NAMALWA (cell line): Measurements from ENCODE around the gene PDE4D.

Experiments used
- DNase-seq: peaks from one replicate; pipeline ENCODE4 v3.0.0-alpha.2; 2015; ENCODE audit warnings: low spot score

Gene PDE4D

DNA sequence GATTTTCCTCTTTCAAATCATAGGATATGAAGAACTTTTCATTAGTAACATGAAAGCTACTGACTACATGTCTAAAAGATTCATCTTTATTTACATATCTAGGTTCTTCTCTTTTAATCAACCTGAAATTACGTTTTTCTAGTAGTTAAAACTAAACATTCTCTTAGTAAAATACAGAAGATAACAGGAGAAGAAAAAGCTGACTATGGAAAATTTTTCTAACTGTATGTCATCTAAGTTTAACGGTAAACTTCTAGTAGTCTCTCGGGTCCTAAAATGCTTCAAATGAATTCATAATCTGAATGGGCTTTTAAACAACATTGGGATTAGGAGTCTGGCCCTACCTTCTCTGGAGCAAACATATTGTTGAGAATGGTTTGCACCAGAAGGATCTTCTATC is 151.9 kb downstream of the PDE4D start:
- no peak for DNase-seq

DNA sequence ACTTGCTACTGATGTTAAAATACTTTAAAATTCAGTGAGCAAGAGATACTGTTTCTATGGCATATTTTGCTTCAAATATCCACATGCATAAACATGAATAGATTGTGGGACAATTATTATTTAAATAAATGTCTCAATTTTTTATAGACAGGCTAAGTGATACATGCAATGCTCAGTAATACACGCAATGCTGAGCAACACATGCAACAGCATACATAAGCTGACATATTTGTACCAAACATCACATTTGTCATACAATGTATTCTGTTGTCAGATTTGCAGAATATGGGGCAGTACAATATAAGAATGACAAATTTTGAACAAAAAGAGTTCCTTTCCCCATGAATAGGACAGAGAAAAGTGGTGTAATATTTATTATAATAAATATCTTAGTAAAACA is 155.5 kb downstream of the PDE4D start:
- DNase-seq: no peak

DNA sequence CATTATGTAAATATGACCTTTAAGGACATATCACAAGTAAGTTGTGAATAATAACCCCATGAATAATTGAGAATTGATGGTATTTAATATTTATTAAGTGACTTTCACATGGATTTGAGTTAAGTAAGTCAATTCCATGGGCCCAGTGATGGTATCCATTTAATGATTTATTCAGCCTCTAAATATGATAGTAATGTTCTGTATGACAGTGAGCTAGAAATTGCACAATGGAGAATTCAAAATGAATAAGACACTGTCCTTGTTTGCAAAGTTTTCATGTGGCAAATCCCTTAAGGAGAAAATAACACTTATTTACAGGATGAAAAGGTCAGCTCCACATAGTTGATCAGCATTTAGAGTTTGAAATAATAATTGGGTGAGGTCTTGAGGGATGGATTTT is 160.7 kb downstream of the PDE4D start:
- DNase-seq: no peak

DNA sequence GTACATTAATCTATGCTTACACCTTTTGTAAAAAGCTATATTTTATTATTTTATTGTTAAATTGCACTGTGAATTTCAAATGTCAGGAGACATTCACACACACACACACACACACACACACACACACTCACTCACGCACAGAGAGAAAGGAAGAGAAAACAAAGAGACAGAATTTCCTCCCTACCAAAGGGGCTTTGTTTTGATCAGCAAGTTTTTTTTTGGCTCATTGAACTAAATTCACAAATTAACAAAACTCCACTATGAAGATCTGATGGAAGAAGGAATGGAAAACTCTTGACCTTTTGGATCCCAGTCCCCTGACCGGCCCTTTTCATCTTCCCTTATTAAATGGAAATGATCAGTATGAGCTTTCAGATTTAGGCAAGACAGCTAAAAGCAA is 161.2 kb downstream of the PDE4D start:
- DNase-seq: no peak

DNA sequence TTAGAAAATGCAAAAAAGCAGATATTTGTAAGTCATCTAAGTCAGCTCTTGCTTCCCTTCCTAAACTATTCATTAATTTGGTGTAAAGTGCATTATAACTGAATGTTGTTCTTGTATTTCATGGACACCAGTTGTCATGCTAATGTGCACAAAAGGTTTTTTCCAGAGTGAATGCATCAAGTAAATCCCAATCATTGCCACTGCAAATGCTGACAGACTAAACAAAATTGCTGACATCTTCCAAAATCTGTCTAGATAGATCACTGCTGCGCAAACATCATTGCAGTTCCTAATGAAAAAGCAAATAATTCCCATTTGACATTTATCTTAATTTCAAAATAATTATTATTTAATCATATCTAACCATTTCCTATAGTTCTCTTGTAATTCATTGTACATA is 161.7 kb downstream of the PDE4D start:
- no peak for DNase-seq

DNA sequence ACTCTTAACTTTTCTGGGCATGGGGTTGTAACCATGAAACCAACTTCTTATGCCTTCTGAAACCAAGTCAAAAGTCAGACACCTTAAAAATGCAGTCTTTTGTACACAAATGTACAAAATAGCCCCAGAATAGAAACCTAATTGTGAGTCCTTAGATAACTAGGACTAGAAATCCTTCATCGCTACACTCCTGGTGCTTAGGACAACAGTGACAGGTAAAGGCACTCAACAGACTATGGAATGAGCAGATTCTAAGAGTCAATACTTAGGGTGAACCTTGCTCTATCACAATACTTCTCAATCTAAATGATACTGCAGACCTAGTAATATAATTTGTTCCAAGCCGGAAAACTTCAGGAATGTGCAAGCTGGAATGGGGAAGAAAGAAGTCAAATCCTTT is 163.7 kb downstream of the PDE4D start:
- DNase-seq: no peak

DNA sequence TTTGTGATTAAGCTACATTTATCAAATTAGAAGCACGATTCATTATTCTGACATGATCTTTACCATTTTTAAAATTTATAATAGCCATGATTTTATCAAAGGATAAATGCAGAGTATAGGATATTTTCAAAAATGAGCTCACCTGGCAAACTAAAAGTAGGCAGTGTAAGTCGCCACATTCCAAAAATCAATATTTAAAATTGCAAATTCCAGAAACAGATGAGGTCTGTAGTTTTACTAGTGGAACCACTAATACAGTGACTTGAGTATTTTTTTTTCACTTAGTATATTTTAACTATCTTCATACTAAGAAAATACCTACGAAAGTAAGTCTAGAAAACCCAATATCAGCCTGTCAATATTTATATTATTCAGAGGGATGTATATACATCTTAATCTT is 164.2 kb downstream of the PDE4D start:
- DNase-seq: no peak

DNA sequence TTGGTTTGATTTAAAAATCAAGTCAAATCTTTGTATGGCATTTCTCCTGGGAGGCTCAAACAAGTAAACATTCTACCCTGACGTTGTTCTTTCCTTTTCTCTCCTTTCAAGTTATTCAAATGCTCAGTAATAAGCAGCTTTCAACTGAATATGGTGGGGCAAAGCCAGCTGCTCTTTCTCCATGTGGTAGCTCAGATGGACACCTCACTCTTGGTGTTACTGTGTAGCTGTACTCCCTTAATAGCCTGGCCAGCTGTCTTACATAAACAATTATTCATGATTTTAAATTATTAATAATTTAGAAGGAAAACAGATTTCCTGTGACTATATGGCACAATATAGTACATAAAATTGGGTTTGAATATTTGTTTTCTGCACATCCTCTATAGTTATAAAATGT is 165.2 kb downstream of the PDE4D start:
- DNase-seq: no peak

DNA sequence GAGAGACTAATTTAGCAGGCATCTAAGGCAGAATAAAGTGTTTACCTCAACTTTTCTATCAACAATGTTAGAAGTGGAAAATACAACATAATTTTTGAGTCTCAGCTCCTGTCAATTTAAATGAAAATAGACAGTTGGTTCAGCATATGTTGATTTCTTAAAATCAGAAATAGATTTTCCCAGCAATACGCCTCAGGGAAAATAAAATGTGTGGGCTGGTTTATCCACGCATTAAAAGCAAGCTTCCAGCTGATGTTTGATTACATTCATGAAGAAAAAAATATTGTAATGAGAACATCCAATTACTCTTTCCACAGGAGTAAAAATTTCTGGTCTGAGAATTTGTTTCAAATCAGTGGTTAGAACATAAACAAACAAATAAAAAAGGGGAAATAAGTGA is 166.3 kb downstream of the PDE4D start:
- DNase-seq: no peak

DNA sequence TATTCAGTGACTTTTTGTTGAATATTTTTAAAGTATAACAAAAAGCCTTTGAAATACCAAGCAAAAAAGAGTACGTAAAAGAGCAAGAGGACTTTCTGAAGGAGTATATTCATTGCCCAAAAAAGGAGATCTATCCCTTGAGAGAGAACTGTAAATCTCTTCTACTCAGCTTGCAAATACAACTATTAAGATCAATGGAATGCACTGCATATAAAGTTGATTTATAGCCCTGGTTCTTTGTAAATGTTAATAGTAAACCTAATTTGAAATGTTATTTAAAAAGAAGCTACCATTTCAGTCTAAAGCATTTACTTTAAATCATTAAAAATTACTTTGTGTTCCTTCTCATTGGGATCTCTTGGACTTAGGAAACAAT is 168.1 kb downstream of the PDE4D start:
- no peak for DNase-seq

DNA sequence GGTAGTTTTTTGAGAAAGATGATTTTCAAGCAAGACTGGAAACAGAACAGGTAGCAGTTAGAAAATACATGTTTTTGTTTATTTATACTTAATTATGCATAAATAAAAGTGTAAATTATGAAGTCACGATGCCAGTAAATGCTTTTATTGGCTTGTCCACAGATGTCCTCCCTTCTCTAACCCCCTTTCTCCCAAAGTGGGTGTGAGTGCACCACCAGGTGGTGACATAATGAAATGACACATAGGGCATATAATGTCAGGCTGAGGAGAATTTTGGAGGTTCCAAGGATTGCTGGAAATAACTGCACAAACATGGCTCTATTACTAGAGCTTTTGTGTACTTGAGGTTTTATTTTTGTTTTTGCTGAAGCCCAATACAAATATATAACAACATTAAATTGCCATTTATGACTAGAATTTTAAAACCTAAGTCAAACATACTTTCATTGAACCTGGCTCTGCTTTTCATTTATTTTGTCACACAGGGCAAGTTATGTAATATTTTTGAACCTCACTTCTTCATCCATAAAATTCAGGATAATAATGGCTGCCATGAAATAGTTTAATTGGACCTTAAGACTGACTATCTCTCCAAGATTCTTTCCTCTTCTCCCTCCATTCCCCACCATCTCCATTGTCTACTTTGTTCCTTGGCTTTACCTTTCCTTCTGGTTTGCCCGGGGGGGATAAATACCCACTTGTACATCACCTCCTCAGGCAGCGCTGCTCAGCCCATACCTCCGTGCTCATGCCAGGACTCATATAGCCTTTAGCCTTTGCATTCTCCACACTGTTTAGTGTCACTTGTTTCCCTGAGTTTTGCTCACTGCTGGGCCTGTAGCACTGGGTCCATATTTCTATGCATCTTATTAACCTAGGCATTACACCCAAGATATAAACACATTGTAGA is 168.8 kb downstream of the PDE4D start:
- peak; percentile 63 for DNase-seq

DNA sequence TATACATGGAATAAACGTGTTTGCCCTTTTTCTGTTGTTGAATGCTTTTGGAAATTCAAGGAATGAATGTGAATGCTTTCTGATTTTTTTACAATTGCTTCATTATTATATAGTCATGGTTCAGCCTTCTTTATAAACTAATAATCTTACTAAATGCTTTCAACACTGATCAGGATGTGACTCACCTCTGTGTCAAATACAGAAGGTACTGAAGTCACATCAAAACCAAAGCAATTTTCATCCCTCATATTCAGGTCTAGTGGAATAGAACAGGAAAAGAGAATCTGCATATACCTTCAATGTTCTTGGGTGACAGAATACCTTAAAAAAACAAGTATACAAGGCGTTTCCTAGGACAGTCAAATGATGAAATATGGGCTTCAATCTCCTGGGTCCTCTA is 170.7 kb downstream of the PDE4D start:
- no peak for DNase-seq

DNA sequence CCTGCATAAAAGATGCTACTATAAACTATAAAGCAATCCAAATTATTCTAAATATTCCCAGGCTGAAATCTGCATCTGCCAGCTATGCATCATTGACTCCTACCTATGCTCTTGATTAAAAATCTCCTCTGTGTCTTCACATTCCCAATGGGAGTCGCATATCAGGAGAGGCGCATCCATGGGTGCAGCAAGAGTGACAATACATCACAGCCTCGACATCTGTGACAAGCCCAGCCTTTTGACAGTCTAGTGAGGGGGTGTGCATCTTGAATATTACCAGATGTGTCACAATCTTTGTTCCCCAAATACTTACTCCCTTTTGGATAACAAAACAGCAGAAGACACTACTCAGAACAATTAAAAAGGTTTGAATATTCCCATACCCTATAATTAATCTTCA is 171.8 kb downstream of the PDE4D start:
- no peak for DNase-seq

DNA sequence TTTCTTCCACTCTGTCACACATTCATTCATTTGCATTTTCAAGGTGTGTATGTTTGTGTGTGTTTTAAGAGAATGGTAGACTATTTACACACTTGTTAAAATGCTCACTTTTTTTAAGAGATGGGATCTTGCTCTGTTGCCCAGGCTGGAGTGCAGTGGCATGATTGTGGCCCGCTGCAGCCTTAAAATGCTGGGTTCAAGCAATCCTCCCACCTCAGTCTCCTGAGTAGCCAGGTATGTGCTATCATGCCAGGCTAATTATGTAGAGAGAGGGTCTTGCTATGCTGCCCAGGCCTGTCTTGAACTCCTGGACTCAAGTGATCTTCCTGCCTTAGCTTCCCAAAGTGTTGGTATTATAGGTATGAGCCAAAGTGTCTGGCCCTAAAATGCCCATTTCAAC is 173.5 kb downstream of the PDE4D start:
- no peak for DNase-seq

DNA sequence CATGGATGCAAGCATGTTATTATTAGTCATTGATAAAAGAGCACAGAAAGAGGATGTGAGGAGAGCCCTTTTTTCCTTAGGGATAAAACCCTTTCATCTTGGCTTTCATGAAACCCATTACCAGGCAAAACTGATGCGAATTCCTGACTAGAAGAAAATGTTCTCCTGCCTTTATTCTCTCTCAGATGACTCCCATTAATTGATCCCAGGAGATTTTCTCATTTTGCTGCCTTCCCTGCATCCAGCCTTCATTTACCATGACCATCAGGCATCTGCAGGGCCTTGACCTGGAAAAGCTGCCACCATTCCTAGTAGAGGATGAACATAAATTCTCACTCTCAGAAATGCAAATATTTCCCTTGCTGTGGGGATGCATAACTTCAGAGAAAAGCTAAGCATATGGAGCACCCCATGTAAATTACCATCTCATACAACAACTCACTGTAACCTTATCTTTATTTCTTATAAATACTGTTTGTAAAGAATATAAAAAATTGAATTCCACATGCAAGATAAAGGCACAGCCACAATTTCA is 176.5 kb downstream of the PDE4D start:
- DNase-seq: no peak

DNA sequence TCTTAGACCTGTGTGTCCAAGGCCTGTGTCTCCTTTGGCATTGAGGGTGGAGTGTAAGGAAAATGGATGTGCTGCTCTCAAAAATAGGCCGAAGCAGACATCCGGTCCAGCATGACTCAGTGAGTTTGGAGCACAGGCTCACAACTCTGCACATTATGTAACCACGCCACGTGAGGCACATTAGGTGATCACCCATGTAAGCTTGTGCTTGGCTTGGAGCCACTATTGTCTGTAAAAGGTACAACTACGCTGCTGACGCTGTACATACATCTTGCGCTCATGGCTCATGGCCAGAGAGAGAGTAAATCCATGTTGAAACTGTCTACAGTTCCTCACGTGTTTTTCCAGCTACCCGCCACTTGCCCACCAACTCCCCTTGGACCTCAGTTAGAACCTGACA is 177.5 kb downstream of the PDE4D start:
- DNase-seq: no peak

DNA sequence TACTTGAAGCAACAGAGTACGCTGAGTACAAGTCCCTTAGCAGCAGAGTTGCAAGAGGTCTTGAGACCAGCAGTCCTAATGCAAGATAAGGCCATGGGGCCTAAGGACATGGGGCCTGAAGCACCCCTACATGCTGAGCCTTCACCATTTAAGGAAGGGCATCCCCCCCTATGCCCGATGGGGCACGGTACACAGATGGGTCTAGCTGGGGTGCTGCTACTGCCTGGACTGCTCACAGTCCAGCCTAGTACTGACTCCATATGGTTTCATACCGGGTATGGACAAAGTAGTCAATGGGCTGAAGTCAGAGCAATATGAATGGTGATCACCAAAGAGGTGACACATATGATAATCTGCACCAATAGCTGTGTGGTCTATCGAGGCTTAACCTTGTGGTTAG is 178.3 kb downstream of the PDE4D start:
- no peak for DNase-seq

DNA sequence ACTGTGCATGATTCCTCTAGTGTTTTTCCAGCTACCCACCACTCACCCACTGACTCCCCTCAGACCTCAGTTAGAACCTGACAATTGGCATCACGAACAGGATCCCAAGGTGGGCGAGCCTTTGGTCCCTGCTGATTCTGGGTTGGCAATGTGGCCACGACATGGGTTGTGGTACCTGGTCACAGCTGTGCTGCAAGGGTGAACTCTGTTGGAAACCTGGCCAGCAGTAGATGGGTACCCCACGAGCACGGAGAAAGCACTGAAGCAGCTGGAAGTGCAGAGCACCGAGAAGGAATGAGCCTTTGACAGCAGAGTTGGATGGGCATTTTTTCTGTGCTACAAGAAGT is 180.1 kb downstream of the PDE4D start:
- no peak for DNase-seq

DNA sequence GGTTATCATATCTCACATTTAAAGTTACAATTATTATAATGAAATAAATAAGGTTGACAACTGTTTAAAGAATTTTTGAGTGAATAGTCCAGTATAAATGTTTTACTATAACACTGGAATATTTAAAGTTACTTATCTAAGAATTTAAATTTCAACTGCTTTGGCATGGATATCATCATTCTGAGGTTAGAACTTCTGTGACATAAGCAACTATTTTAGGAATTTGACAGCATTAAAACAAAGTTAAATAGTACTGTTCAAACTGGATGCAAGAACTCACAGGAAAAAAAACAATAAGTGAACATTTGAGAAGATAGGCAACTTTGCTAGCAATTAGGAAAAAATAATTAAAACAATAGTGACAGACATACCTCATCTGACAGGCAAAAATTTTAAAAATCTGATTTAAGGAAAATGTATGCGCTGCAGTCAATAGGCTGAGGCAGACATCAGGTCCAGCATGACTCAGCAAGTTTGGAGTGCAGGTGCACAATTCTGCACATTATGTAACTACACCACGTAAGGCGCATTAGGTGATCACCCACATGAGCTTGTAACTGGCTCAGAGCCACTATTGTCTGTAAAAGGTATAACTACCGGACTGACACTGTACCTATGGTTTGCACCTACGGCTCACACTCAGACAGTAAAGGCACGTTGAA is 180.6 kb downstream of the PDE4D start:
- peak; percentile 33 for DNase-seq

DNA sequence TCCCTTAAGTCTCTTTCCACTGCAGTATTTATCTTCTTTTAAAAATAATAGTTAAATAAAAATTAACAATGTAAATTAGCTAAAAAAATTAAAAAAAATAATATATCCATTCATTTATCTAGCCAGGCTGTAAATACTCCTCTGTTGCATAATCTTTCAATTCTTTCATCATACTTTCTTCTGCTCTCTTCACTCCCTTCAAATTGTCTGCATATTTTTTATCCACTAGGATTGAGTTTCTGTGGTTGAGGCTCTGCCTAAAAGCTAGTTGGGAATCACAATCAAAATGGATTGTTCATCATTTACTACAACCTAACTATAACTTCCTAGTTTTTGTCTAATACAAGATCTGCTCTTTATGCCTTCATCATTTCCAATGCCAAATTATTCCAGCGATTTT is 182.2 kb downstream of the PDE4D start:
- no peak for DNase-seq

DNA sequence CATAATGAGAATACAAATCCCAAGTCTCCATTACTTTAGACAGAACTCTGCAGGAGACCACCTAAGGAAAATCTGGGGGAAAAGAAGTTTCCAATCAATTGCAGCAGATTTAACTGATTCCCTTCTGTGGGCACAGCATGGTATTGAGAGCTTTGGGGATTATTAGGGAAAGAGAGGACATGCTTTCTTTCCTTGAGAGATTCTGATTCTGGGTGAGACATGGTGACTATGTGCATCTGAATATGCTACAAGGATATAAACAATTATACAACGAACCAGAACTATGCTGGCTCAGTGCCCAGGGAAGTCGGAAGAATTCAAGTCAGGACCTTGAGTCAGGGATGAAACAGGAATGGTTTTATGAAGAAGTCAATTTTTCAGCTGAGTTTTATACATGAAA is 183.7 kb downstream of the PDE4D start:
- DNase-seq: no peak

DNA sequence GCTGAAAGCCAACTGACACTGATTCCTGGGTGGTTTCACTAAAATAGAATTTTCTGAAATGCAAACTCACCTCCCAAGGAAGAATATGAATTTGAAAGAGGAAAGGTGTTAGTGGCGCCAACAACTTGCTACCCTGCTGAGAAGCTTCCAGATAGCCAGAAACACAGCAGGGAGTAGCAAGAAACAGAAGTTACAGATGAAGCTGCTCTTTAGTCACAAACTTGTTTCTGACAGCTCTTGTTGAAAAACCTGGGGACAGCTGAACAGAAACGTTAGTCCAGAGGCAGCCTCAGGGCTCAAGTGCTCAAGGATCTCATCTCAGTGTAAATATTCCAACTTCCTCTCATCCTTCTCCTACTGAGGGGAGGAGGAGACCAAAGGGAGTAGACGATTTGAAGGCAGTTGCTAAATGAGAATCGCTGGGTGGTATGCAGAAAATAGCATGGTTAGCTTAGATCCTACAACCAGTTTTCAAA is 184.1 kb downstream of the PDE4D start:
- no peak for DNase-seq

DNA sequence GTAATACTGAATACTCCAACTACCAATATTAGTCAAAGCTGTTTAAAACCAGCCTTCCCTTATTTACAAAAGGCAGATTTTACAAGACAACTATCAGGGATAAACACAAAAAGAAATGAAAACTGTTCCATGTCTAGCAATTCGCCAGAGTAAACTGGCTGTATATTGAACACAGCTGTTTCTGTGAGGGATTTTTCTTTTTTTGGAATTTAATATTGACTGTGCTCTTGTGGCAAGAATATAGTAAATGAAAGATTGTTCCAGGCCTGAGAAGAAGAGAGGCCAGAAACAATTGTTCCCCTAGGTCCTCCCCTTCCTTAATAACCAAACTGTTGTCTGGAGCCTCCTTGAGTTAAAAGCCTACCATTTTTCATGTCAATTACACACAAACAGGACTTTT is 188.6 kb downstream of the PDE4D start:
- no peak for DNase-seq

DNA sequence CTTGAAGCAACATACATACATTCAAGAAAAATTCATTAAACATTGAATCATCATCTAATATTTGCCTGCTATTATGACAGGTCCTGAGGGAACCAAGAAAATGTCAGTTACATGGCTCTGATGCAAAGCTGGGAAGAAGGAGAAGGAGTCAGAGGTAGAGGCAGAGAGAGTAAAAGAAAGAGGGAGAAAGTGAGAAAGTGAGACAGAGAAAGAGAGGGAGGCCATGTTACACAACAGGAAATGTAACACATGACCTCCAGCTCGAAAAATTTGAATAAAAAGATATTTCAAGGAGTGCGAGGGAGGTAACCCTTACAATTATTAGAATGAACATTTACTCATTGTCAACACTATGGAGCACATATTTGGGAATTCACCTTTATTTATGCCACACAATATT is 189.7 kb downstream of the PDE4D start:
- no peak for DNase-seq
